GM12874 (cell line): ENCODE data around the gene BRF1.

ENCODE experiments used
- TF ChIP-seq, protein P1 (sequence below): IDR thresholded peaks from 2 replicates; pipeline ENCODE4 v1.5.1; 2011; ENCODE audit warnings: low read depth, mild to moderate bottlenecking, control low read depth, low read length, moderate library complexity; ENCODE audit not compliant: insufficient read depth

Gene BRF1

DNA sequence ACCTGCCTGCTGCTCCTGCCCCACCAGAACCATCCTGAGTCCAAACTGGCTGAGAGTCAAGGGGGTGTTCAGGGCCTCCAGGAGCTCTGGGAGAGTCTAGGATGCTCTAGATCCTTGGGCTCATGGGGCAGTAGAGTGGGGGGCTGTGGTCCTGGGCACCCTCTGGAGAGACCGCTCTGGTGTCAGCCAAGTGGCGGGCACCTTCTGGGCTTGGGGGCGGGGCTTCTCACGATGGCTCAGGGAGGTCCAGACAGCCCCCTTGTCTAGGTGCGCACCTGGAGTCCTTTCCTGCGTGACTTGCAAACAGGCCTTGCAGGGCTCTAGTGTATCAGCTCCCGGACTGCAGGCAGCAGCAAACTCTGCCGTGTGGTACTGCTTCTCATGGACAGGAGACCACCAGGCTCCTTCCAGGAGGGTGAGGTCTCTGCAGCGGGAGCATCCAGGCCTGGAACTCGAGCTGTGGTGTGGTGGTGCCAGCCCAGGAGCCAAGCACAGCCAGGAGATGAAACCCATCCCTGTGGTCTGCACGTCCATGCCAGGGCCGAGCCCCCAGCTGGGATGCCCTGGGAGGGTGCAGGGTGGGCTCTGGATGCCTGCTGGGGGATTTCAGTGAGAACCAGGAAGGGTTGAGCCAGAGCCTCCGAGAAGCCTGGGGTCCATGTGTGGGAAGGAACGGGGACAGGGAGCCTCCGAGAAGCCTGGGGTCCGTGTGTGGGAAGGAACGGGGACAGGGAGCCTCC is 28.8 kb upstream of the BRF1 start:
- TF ChIP-seq, protein P1, sequence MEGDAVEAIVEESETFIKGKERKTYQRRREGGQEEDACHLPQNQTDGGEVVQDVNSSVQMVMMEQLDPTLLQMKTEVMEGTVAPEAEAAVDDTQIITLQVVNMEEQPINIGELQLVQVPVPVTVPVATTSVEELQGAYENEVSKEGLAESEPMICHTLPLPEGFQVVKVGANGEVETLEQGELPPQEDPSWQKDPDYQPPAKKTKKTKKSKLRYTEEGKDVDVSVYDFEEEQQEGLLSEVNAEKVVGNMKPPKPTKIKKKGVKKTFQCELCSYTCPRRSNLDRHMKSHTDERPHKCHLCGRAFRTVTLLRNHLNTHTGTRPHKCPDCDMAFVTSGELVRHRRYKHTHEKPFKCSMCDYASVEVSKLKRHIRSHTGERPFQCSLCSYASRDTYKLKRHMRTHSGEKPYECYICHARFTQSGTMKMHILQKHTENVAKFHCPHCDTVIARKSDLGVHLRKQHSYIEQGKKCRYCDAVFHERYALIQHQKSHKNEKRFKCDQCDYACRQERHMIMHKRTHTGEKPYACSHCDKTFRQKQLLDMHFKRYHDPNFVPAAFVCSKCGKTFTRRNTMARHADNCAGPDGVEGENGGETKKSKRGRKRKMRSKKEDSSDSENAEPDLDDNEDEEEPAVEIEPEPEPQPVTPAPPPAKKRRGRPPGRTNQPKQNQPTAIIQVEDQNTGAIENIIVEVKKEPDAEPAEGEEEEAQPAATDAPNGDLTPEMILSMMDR = no peak

DNA sequence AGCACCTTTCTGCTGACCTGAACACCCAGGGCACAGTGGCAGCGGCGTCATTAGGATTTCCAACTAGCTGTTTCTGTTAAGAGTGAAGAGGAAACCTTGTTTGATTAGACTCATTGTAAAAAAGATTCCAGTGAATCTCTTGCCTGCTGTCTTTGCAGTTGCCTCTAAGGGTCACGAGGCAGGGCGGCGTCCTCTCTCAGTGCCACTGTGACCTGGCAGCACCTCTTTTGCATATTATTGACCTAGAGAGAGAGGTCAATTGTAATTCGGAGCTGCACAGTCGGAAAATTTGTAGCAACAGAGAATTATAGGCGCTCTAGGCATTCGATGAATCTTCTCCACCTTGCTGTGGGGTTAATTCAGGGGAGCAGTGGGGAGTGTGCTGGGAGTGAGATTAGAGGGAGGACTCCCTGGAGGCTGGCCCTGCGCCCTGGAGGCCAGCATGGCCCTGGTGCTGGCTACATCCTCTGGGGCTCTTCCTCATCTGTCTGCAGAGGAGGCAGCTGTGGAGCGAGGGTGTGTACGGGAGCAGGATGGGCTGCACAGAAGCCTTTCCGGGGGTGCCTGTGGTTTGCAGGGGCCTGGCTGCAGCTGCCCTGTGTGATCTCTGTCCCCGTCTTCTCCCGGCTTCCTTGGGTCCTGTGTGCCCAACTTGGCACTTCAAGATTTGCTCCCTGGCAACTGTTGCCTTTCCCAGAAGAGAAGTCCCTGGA is 28.0 kb upstream of the BRF1 start:
- TF ChIP-seq, protein P1 = no peak

DNA sequence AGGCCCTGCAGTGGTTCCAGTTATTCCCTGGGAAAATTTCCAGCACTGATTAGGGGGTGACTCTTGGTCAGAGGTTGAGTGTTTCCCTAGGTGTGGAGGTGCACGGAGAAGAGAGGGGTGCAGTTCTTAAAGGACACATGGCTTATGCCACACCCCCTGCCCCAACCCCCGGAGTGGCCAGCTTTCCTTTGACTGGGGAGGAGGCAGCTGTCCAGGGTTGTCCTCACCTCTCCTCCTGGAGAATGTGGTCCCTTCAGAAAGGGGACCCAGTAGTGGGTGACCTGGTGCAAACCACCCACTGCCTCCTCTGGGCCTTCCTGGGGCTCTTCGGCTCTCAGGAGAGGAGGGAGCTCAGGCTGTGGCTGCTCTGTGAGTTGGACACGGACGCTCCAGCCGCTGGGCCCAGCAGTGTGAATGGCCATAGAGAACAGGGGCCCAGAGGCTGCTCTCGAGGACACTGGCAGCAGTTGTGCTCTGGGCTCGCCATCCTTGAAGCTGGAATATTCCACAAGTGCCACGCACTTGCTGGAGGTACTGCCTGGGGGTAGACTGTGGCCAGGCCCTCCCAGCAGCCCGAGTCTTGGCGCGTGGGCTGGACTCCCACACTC is 27.4 kb upstream of the BRF1 start:
- TF ChIP-seq, protein P1 = no peak

GRCh38 chr14:105326891-105327694 is 26.3 kb upstream of the BRF1 start:
- TF ChIP-seq, protein P1 = no peak

GRCh38 chr14:105326568-105326867 is 25.7 kb upstream of the BRF1 start:
- TF ChIP-seq, protein P1 = no peak

DNA sequence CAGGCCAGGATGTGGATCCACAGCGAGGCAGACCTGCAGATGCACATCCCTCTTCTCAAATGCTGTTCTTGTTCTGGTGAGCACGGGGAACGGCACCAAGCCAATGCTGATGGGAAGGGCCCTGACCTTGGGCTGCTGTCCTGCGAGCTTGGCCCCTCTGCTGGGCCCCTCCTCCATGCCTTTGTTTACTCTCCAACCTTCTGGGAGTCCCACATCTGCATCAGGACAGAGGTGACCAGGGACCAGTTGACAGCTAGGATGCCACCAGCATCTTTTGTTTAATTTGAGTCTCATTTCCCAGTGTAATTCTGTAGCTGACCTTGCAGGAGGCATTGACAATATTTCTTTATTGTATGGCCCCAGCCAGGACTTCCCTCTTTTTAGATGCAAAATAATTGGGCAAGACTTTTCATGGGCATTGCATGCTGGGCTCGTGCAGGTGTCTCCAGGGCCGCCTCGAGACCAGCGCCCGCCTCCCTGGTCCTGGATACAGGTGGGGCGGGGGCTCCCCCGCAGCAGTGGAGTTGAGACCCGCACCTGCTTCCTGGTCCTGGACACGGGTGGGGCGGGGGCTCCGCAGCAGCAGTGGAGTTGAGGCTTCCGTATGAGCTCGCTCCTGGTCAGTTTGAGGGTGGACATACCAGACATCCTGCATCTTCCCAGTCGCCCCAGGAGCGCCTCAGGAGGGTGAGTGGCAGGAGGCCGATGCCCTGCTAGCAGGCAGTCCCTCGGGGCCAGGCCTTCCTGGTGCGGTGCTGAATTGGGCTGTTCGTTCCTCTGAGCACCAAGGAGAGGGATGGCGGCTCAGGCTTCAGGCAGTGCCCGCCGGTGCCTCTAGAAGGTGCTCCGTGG is 25.1 kb upstream of the BRF1 start:
- TF ChIP-seq, protein P1 = no peak
